ENCODE data around the gene LBR.

DNA sequence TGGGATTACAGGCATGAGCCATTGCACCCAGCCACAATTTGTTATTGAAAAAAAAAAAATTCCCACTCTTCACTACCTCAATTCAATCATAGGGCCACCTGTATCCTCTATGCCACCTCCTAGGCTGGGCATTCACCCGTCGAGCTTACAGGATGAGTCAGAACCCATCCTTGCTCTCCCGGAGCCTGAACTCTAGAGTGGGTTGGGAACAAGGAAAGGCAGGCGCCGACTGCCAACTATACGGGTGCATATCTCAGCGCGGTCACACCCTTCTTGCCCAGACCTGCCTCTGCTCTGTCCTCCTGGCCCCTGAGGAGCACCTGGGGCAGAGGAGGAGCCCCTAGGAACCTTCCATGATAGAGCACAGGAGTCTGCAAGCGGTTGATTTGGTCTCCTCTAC, 21.4 kb upstream of the LBR start:
- TF ChIP-seq, protein P1, sequence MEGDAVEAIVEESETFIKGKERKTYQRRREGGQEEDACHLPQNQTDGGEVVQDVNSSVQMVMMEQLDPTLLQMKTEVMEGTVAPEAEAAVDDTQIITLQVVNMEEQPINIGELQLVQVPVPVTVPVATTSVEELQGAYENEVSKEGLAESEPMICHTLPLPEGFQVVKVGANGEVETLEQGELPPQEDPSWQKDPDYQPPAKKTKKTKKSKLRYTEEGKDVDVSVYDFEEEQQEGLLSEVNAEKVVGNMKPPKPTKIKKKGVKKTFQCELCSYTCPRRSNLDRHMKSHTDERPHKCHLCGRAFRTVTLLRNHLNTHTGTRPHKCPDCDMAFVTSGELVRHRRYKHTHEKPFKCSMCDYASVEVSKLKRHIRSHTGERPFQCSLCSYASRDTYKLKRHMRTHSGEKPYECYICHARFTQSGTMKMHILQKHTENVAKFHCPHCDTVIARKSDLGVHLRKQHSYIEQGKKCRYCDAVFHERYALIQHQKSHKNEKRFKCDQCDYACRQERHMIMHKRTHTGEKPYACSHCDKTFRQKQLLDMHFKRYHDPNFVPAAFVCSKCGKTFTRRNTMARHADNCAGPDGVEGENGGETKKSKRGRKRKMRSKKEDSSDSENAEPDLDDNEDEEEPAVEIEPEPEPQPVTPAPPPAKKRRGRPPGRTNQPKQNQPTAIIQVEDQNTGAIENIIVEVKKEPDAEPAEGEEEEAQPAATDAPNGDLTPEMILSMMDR (IDR thresholded peaks at IDR 0.05), result no peak
- TF ChIP-seq NR3C1 (CRISPR knock-in tag; conservative IDR thresholded peaks at IDR 0.05; ENCODE audit: low read depth) (no peak), E2F4 (CRISPR knock-in tag; IDR thresholded peaks at IDR 0.05; ENCODE audit: borderline replicate concordance, low read depth) (no peak), ZBTB21 (CRISPR knock-in tag; IDR thresholded peaks at IDR 0.05; ENCODE audit: borderline replicate concordance) (no peak), JUN (CRISPR knock-in tag; IDR thresholded peaks at IDR 0.05) (no peak), ARID4B (CRISPR knock-in tag; IDR thresholded peaks at IDR 0.05; ENCODE audit: borderline replicate concordance) (no peak)
- TF ChIP-seq, protein P2, sequence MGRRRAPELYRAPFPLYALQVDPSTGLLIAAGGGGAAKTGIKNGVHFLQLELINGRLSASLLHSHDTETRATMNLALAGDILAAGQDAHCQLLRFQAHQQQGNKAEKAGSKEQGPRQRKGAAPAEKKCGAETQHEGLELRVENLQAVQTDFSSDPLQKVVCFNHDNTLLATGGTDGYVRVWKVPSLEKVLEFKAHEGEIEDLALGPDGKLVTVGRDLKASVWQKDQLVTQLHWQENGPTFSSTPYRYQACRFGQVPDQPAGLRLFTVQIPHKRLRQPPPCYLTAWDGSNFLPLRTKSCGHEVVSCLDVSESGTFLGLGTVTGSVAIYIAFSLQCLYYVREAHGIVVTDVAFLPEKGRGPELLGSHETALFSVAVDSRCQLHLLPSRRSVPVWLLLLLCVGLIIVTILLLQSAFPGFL (CRISPR knock-in tag; IDR thresholded peaks at IDR 0.05; ENCODE audit: borderline replicate concordance), result no peak

All from WTC11 (cell line).